ENCODE results near the gene DFFB. TPM values are rescaled to one million over a fixed set of nuclear protein-coding genes. Genes with fewer than 3 reads are reported as not detected.

DFFB gene
- total and polyA plus RNA-seq, 9 of the 15 experiments (the other 6 are each of a cell fraction or from before 2014, with no cell fraction given): 2.3 to 15.8 (median 11.5) TPM

GRCh38 chr1:3911981-3912808 lies 54.9 kb downstream of the DFFB start:
- FAIRE-seq (no peak), DNase-seq (ENCODE audit: extremely low read depth in 1 of 4, low spot score in 3 of 4) (no peak), ATAC-seq (no peak)
- H3K36me3 ChIP-seq (ENCODE audit: control insufficient read depth, insufficient read depth, low read length): no peaks in the 10 kb centered on the region
- H3K4me2 ChIP-seq (ENCODE audit: insufficient read depth, low read length): no peak overlapping the region
- H3K79me2 ChIP-seq (ENCODE audit: control insufficient read depth, insufficient read depth, low read length): no peaks in the 10 kb centered on the region
- in situ Hi-C loops (cut with MboI) (no loop called here), intact Hi-C loops (cut with micrococcal nuclease) (loop anchor here (5.0 to 10.0 kb wide), 2 partner anchors 150 to 1833 kb away; no protein-coding TSS in a partner anchor)
- no TSS peak for BruUV-seq (replicated peaks)
- no peak overlapping the region for H3K4me3 ChIP-seq
- H3K9ac ChIP-seq (ENCODE audit: insufficient read depth in 1 of 2, low read depth in 2 of 2, low read length in 2 of 2): 0 out of 4 replicates have a peak overlapping the region, but pooled peaks of 1 of the 2 experiments have one; percentile 7
- H3K27me3 ChIP-seq (ENCODE audit: control insufficient read depth in 2 of 2, insufficient read depth in 2 of 2, low read length in 2 of 2): peaks cover 20 to 51% of the 10 kb centered on the region in 2 experiments
- H3K9me3 ChIP-seq (replicated peaks; ENCODE audit: control insufficient read depth, insufficient read depth, low read depth, low read length): no peaks in the 10 kb centered on the region
- WGBS (ENCODE audit: insufficient coverage, low coverage, missing lambda C conversion rate): 31% methylated on average over 38 of the region's 38 CpGs
- POLR2A ChIA-PET: interaction anchor here (1.1 to 1.4 kb wide), 2 partner anchors 9 to 296 kb away, joined by 4 read pairs; no protein-coding TSS in a partner anchor
- H3K9me1 ChIP-seq (ENCODE audit: control insufficient read depth, insufficient read depth, low read length): no peaks in the 10 kb centered on the region
- TF ChIP-seq POLR2G (IDR thresholded peaks at IDR 0.05; ENCODE audit: low read depth, low read length) (peak; percentile 35; the same call in 1 of the 2 replicates), HIVEP1 (CRISPR knock-in tag; IDR thresholded peaks at IDR 0.05) (no peak)
- CTCF ChIA-PET (ENCODE audit: low intra/inter-chr PET ratio): interaction anchor here (0.5 kb wide), 1 partner anchor 127 kb away, joined by 3 read pairs; no protein-coding TSS in a partner anchor
- no peak overlapping the region for H2AFZ ChIP-seq (ENCODE audit: low read depth, low read length)
- H3K4me1 ChIP-seq (replicated peaks in 1 of 2; ENCODE audit: control insufficient read depth in 2 of 2, insufficient read depth in 2 of 2, low read length in 2 of 2): peaks cover 7 to 53% of the 10 kb centered on the region in 2 experiments; a peak in 3 of 5 replicates
- peaks cover 22% of the 10 kb centered on the region; the same call in 1 of the 2 replicates for H4K20me1 ChIP-seq (replicated peaks; ENCODE audit: control insufficient read depth, insufficient read depth, low read length)
- no peak overlapping the region for H3K27ac ChIP-seq (ENCODE audit: extremely low read depth, low read depth, low read length)

Measured in K562 (cell line).